CD4-positive, alpha-beta T cell treated with Interleukin-12 subunit alpha and Interleukin-12 subunit beta, for 1 hour (primary cell): ENCODE measurements around the gene CCDC88C.

Experiments used
- DNase-seq: peaks from one replicate; pipeline ENCODE4 v3.0.0-alpha.2; 2020

Gene CCDC88C

GRCh38 chr14:91363776-91364523 lies 53.7 kb downstream of the CCDC88C start:
- no peak for DNase-seq

GRCh38 chr14:91361233-91361811 lies 56.3 kb downstream of the CCDC88C start:
- DNase-seq: no peak

- no peak for DNase-seq
These were observed 57.0 kb downstream of the CCDC88C start for GRCh38 chr14:91360490-91361232.

GRCh38 chr14:91358654-91359220 lies 58.9 kb downstream of the CCDC88C start:
- no peak for DNase-seq

- DNase-seq: no peak
These were observed 59.6 kb downstream of the CCDC88C start for GRCh38 chr14:91358025-91358319.

- no peak for DNase-seq
These were observed 60.2 kb downstream of the CCDC88C start for GRCh38 chr14:91357272-91358024.

GRCh38 chr14:91356181-91356763 lies 61.3 kb downstream of the CCDC88C start:
- DNase-seq: no peak

GRCh38 chr14:91354979-91355685 lies 62.5 kb downstream of the CCDC88C start:
- no peak for DNase-seq

GRCh38 chr14:91354221-91354916 lies 63.3 kb downstream of the CCDC88C start:
- DNase-seq: no peak

GRCh38 chr14:91352728-91353692 lies 64.6 kb downstream of the CCDC88C start:
- no peak for DNase-seq

GRCh38 chr14:91352053-91352452 lies 65.6 kb downstream of the CCDC88C start:
- DNase-seq: no peak

- no peak for DNase-seq
These were observed 66.1 kb downstream of the CCDC88C start for GRCh38 chr14:91351512-91351862.

GRCh38 chr14:91350813-91351511 lies 66.7 kb downstream of the CCDC88C start:
- DNase-seq: peak; percentile 74

GRCh38 chr14:91350483-91350812 lies 67.2 kb downstream of the CCDC88C start:
- no peak for DNase-seq

- DNase-seq: peak; percentile 83
These were observed 68.0 kb downstream of the CCDC88C start for GRCh38 chr14:91349481-91350074.

GRCh38 chr14:91348845-91349465 lies 68.7 kb downstream of the CCDC88C start:
- peak; percentile 32 for DNase-seq

GRCh38 chr14:91346838-91347173 lies 70.8 kb downstream of the CCDC88C start:
- DNase-seq: no peak

GRCh38 chr14:91344096-91344495 lies 73.5 kb downstream of the CCDC88C start:
- no peak for DNase-seq

GRCh38 chr14:91343051-91343450 lies 74.6 kb downstream of the CCDC88C start:
- DNase-seq: no peak
